Colon (tissue), 2 donors: ENCODE data around the gene KIFAP3.
"Not testable (repeated sequence)": the region's sequence is repeated elsewhere in the genome, so short reads cannot be mapped to it uniquely, and the experiment has no call there.

Experiments used
- FAIRE-seq: peaks from 2 replicates; lab custom pipeline; 2012; peaks lifted over from hg19 to GRCh38; lab: Jason Lieb, UNC
- donor health status: control.
- donor health status: control.

The KIFAP3 gene

DNA sequence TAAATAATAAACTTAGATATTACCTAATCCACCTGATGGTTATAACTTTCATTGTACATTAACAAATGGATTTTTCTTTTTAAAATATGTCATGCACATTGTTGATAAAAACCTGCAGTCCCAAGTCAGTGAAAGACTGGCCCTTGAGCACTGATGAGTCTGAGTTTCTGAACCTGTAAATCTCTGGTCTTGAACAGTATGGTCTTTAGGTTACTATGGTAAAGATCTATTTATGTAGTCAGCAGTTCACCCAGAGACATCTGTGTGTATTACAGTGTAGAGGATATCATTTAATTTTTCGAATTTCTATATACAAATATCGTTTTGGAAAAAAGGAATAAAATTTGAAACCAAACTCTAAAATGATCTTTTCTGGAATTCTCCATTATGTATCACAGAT, 150.4 kb downstream of the KIFAP3 start:
- no peak for FAIRE-seq

DNA sequence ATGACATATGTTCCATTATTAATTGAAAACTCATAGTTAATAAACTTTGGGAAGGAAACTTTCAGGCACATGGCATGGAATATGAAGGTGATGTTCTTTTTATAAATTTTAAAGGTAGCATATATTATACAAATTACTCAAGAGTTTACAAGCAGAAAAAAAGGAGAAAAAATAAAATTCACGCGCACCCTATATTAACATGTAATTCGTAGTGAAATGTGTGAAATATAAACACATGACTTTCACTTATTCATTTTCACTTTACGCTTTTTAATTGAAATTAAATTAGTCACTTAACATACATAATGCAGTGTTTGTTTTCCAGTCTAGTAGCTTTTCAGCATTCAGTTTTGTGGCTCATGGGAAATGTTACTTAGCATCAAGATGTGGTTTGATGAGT, 153.4 kb downstream of the KIFAP3 start:
- FAIRE-seq: no peak

DNA sequence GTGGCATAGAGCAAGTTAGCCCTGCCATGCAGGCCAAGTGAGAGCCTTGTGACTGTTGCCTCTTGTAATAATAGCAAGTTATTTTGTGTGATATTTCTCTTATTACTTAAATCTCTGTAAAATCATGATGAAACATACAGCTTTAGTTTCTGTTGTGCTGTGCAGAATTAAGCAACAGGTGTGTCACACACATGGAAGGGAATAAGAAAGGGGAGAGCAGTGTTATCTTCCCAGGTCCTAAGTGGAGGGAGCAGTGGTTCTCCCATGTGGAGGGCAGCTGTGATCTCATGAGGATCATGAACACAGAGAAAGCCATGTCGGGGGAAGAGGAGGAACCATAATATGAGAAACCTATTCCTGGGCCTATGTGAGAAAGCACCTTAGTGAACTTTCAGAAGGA, 155.6 kb downstream of the KIFAP3 start:
- FAIRE-seq: no peak

DNA sequence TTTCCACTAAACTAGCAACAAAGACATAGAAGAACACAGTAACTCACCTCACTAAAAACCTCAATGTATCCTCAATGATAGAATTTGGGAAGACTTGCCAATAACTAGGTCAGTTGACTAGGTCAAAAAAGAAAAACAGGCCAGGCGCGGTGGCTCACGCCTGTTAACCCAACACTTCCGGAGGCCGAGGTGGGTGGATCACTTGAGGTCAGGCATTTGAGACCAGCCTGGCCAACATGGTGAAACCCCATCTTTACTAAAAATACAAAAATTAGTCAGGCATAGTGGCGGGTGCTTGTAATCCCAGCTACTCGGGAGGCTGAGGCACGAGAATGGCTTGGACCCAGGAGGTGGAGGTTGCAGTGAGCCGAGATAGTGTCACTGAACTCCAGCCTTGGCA, 156.3 kb downstream of the KIFAP3 start:
- FAIRE-seq: not testable (repeated sequence)

DNA sequence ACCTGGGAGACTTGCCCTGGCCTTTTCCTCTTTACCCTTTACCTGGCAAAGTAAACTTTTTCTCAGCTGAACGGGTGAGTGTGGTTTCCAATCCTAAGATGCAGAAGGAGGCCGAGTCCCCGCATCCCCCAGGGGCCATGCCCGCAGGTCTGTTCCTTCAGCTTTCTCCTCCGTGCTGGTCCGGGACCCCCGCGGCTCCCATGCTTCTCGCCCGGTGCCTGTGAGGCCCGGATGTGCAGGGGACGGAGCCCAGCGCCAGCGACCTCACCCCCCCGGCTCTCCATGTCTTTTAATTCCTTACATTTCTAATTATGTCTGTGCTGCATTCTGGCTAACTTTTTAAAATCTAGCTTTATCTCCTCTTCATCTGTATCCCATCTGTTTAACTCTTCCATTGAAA, 159.3 kb downstream of the KIFAP3 start:
- no peak for FAIRE-seq

DNA sequence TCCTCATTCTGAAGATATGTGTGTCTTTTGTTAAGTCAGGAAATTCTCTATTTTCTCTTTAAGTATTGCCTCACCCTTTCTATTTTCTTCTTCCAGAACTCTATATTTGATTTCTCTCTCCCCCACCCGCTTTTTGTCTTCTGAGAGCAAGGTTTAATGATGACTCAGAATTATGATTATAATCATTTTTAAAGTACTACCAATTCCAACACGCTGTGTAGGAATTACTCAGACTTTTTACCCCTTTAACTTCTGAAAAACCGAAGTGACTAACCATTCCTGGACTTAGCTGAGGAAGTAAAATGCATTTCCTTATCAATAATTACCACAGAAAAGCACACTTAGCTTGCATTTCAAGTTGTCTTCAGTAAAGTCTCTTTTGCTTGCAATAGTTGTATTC, 160.0 kb downstream of the KIFAP3 start:
- FAIRE-seq: no peak

DNA sequence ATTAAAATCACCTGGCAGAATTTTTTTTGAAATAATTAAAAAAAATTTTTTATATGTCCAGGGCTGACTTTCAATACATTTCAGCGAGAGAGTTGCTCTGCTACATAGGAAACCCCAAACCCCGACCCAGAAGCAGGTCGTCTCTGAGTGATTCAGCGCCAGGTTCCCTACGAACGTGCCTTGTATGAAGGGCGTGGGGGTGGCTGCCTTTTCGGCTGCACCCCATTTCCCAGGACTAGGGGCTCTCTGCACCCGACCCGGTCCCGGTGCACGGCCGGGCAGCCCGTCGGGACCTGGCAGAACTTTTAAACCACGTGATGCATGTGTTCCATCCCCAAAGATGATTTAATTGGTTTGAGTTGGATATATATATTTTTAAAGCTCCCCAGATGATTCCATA, 165.0 kb downstream of the KIFAP3 start:
- no peak for FAIRE-seq

DNA sequence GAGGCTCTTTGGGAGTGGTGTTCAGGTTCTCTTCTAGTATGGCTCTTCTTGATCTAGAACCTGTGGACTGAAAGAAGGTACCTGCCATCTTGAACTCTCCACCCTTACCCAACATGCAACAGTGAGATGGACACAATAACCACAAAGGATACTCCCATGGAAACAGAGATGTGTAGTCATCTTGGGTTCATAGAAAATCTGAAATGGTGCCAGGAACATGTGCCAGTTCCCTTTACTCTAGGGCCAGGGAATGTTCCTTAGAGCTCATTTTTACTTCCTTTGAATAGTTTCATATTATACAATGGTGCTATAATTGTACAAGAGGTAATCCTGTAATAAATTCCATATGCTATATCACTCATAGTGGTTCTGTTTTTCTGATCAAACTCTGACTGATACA, 167.6 kb downstream of the KIFAP3 start:
- FAIRE-seq: no peak

DNA sequence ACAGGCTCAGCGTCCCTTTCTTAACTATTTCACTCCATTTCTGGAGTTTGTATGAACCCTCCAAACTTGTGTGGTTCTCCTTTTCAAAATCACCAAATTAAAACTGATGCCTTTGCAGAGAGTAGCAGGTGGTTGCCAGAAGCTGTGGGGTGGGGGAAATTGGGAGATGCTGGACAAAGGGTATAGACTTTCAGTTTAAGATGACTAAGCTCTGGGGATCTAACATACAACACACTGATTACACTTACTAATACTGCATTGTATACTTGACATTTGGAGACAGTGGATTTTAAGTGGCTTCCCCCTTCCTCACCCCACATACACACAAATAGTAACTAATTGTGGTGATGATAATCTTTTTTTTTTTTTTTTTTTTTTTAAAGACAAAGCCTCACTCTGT, 169.7 kb downstream of the KIFAP3 start:
- FAIRE-seq: no peak

DNA sequence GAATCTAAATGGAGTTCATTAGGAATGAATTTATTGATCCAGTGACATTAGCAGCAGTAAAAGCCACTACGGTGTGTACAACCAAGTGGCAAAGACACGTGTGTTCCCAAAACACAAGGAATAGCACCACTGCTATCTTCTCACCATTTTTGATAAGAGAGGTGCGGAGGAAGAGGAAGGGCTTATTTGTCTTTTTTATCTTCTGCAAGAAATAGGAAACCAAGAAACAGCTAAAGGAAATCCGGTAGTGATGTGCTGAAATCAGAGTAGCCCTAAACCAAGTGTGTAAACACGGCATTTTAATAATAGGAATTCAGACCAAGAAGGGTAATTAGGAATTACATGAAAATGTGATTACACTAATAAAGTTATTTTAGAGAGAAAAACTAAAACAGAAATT, 171.7 kb downstream of the KIFAP3 start:
- FAIRE-seq: no peak

DNA sequence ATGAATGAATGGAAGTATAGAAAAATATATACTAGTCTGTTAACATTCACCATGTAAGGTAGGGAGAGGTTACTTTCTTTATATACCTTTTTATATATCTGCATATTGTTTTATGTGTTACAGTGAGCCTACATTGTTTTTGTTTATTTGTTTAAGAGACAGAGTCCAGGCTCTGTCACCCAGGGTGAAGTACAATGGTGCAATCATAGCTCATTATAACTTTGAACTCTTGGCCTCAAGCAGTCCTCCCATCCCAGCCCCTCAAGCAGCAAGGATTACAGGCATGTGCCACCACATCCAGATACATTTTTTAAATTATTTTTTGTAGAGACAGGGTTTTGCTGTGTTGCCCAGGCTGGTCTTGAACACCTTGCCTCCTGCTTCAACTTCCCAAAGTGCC, 173.4 kb downstream of the KIFAP3 start:
- FAIRE-seq: no peak

DNA sequence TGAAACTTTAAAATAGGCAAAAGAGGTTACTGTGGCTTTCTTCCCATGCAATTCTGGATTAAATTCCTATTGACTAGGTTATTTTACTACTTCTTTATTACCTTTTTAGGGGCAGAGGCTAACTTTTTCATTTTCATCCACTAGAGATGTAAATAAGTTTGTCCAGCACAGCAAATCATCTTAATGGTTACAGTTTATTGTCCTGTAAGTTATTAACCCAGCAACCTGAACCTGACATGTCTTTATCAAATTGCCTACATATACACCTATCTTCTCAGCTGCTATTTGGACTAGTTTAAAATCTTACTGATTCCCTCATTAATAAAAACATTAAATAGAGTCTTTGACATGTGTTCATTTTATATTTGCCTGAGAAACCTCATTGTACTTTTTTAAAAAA, 173.9 kb downstream of the KIFAP3 start:
- FAIRE-seq: no peak

DNA sequence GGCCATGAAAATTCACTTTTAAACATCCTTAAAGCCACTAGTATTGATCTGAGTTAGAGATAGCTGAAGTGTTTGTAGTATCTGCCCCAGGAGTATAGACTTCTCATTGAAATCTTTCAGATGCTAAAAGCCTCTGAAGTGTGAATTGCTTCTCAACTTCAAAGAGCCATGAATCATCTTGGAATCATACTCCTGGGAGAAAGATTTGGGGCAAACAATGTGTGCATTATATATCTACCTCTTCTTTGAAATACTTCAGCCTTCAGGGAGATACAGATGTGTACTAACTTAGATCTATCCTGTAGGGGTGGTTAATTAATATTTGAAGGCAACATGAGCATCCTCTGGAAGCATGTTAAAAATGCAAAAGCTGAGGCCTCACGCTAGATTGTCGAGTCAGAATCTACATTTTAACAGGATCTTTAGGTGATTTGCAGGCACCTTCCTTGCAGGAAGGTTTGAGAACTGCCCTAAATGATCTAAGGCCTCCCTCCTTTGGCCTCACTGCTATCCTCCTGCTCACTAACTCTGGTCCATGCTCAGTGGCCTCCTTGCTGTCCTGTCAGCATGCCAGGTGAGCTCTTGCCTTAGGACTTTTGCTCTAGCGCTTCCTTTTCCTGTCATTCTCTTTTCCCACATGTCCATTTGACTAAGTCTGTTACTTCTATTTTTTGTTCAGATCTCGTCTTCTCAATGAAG, 174.8 kb downstream of the KIFAP3 start:
- no peak for FAIRE-seq

DNA sequence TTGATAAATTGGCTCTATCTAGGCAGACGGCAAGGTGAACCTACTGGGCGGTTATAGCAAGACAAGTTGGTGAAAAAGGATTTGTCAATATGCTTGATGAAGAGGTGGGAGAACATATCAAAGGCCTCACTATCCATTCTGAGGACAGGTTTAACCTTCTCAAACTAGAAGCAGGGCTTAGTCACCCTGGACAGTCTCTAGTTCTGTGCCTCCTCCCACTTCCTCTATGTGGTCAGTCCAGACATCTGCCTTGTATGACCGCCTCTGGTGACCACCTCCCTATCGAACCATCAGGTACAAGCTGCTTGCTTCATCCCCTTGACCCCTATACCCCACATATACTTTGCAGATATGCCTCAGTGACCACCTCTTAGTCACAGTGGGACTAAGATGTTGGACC, 178.5 kb downstream of the KIFAP3 start:
- FAIRE-seq: no peak

DNA sequence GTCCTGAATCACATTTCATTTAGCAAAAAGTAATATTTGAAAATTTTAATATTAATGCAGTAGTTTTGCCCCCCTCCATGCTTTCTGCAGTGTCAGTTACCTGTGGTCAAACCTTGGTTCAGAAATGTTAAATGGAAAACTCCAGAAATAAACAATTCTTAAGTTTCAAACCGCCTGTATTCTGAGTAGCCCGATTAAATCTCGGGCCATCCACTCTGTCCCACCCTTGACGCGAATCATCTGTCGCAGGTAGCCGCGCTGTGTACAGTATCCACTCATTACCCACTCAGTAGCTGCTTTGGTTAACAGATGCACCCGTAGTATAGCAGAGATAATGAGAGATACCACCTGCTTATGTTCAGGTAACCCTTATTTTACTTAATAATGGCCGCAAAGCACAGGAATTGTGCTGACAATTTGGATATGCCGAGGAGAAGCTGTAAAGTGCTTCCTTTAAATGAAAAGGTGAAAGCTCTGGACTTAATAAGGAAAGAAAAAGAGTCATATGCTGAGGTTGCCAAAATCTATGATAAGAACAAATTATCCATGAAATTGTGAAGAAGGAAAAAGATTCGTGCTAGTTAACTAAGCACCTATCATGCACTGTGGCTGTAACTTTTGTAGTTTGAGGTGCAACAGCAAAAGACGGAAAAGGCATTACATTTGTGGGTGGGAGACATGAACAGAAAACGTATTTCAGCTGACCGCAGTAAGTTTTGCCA, 179.9 kb downstream of the KIFAP3 start:
- FAIRE-seq: no peak

DNA sequence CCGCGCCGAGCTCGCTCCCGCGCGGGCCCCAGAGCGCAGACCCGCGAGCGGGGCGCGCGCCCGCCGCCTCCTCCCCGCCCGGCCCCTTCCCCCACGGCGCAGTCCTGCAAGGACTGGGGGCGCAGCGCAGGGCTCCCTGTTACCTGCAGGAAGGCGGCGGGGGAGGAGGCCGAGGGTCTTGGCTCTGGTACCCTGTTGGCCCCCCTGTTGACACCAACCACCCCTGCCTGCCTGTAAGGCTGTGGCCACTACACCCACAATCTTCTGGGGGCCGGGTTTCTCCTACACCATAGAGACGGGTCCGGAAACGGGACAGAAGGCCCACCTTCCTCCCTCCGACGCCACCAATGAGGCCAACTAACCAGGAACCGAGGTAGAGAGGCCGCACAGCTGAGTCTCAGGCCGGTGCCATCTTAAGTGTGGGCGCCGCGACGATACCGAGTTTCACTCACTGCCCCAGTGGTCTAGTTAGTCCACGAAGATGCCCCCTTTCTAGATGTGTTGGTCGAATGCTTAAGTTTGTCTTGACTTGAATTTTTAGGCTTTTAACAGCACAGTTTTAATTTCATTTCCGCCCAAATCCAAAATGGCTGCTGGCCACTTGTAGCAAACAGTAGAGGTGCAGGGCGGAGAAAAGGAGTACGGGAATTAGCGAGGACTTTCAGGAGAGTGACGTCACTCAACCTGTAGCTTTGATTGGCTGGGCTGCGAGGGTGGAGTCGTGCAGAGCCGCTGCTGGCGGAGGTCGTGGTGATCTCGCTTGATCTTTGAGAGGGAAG, 180.7 kb downstream of the KIFAP3 start, which contains the start of gene SCYL3:
Gene SCYL3, minus strand, starts transcription at position 252 of the 779 bp plus-strand sequence. CDS start 5,056 bp downstream, outside the sequence.
- FAIRE-seq: peak; percentile 33

DNA sequence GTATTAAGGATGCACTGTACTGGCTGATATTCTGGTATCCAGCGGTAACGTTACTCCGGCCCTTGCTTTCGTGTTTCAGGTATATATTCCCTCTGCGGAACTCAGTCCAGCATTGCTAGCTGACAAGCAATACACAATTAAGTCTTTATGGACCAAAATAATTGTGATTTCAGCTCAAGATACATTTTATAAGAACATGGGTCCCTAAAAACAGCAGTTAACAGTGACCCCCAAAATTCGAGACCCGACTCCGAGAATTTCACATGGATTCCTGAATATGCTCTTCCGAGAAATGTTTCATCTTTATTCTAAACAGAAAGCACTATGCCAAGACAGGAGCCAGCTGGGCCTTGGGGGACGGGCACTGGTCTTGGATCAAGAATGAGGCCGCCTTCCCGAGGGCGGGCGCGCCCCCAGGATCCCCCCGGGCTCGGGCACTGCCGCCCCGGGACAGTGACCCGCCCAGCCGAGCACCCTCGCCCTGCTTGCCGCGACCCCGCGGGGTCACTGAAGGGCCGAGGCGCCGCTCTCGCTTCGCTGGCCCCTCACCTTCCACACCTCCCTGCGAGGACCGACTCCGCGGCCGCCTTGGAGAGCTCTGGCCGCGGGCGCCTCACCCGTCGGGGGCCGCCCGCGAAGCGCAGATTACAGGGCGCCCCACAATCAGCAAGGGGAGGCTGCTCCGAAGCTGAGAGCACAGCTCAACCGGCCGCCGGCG, 181.4 kb downstream of the KIFAP3 start:
- FAIRE-seq: no peak

DNA sequence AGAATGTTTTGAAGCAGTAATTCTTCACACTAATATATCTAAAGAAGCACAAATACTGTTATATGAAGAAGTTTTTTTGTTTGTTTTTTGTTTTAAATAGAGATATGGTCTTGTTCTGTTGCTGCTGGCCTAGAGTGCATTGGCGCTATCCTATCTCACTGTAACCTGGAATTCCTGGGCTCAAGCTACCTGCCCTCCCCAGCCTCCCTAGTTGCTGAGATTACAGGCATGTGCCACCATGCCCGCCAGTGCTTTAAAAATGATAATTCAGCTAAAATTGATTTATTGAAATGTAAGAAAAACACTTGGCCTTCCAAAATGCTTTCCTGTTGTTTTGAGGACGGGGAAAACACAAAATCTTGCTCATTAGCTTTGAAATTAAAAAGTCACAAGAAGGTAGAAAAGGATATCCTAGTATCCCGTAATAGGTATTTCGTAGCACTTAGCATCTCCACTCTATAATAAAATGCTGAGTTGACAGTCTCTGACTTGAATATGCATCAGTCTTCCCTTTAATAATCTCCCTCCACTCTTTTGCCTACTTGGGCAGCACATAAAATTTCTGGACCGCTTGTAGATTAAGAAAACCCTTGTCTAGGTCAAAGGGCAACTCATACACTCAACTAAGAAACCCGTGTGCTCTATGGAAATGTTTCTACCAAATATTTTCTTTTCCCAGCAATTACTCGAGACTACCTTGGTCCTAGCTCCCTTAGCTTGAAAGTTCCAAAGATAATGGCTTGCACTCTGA, 182.1 kb downstream of the KIFAP3 start:
- no peak for FAIRE-seq

DNA sequence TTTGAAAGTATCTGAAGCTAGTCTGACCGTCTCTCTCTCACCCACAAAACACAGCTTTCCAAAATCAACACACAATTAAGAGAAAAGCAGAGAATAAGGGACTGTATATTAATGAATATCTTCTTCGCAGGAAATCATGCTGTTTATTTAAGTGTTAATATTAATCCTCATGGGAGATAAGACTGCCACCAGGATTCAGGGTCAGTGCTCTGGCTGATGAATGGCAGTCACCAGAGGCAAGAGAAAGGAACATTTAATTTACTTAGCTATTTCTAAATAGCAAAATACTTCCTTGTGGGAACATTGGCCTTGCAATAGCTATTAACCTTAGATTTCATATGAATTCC, 183.0 kb downstream of the KIFAP3 start:
- no peak for FAIRE-seq

DNA sequence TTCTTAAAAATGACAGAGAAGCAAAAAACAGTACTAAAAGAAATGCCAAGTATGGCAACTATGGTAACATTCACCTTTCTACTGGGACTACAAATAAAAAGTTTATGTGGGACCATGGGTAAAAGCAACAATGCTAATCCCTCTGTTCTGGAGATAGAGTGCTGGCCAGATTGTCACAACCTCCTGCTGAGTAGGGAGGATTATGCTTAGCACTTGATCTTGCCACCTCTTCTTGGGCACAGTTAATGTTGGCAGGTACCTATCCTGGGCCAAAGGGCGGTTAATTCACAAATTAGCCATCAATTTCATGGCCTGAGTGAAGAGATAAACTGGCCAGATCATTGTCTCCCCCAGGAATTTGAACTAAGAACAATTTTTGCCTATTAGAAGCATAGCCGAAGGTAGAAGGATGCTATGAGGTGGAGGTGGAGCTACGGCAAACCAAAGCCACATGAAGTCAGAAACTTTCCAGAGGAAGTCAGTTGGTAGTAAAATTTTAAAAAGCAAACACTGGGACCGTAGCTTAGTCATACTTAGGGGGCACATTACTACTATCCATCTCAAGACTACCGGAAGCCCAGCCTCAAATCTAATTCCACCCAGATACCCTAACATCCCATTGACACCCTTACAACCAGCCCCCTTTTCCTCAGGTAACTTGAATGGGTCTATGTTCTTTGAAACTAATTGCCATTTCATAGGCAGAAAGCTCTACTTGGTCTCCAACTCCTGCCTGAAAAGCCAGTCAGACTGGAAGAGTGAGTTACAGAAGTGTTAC, 183.5 kb downstream of the KIFAP3 start:
- no peak for FAIRE-seq

DNA sequence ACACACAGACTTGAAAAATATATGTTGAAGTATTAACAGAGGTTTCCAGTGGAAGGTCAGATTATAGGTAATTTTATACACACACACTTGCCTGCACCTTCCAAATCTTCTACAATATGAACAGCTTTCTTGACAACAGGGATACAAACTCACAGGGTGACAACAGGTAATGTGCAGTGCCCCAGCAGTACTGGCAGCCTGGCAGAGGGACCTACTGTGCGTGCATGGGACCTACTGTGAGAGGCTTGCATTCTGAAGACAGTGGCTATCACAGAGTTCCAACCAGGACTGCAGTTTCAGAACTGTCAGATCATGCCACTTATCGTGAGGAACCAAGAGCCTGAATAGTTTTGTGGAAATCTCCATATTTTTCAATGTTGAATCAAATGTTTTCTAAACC, 184.6 kb downstream of the KIFAP3 start:
- no peak for FAIRE-seq
